ENCODE measurements around the gene QKI. TPM values are rescaled to one million over a fixed set of nuclear protein-coding genes. Genes with fewer than 3 reads are reported as not detected.

The QKI gene
- total RNA-seq, 1 experiment from 2014 or later: 64.3 TPM

DNA sequence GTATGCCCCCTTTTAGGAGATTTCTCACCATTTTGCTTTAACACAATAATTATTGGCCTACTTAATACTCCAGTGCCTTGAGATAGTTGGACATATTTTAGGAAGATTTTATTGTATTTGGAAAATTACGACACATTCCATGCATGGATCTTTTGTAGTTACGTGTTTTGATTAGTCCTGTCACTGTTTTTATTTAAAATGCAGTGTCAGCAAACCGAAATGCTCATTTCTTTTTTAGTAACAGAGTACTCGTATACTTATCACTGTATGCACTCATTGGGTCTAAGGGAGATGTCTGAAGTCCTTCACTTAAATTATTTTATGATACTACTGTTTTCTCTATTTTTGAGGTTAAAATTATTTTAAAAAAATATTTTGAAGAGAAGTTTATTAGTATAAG is 153.8 kb downstream of the QKI start:
- POLR2A ChIA-PET (ENCODE audit: unreplicated experiment): no interaction called here
- H3K27me3 ChIP-seq (ENCODE audit: low read length): no peaks in the 10 kb centered on the region
- H3K27ac ChIP-seq (ENCODE audit: low read length): no peak overlapping the region
- BruUV-seq (replicated peaks): no TSS peak
- intact Hi-C loops (cut with micrococcal nuclease): no loop called here
- DNase-seq: no peak
- CTCF ChIA-PET: no interaction called here
- H3K79me2 ChIP-seq (ENCODE audit: low read length): no peaks in the 10 kb centered on the region
- H3K36me3 ChIP-seq (ENCODE audit: low read depth, low read length): peaks cover 14% of the 10 kb centered on the region
- ATAC-seq: no peak
- TF ChIP-seq EZH2phosphoT487 (IDR thresholded peaks at IDR 0.05; ENCODE audit: borderline replicate concordance, low read length): no peak
- no peak for TF ChIP-seq CTCF (conservative IDR thresholded peaks at IDR 0.05; ENCODE audit: low read depth, low read length)
- TF ChIP-seq EZH2 (IDR thresholded peaks at IDR 0.05; ENCODE audit: low read length, unreplicated experiment): no peak
- H4K20me1 ChIP-seq (ENCODE audit: low read length): no peaks in the 10 kb centered on the region
- no peaks in the 10 kb centered on the region for H3F3A ChIP-seq (ENCODE audit: low read length, unreplicated experiment)
- H3K9ac ChIP-seq (ENCODE audit: low read length): no peak overlapping the region
- no peaks in the 10 kb centered on the region for H3K9me3 ChIP-seq (ENCODE audit: low read length)
- H2AFZ ChIP-seq (ENCODE audit: low read length): no peak overlapping the region
- H3K9me2 ChIP-seq (replicated peaks; ENCODE audit: low read length): no peaks in the 10 kb centered on the region
- no peak overlapping the region for H3K4me3 ChIP-seq (ENCODE audit: low read length)
- H3K4me1 ChIP-seq (ENCODE audit: insufficient read depth, low read length): no peaks in the 10 kb centered on the region
- no peak overlapping the region for H3K4me2 ChIP-seq (ENCODE audit: low read length)

DNA sequence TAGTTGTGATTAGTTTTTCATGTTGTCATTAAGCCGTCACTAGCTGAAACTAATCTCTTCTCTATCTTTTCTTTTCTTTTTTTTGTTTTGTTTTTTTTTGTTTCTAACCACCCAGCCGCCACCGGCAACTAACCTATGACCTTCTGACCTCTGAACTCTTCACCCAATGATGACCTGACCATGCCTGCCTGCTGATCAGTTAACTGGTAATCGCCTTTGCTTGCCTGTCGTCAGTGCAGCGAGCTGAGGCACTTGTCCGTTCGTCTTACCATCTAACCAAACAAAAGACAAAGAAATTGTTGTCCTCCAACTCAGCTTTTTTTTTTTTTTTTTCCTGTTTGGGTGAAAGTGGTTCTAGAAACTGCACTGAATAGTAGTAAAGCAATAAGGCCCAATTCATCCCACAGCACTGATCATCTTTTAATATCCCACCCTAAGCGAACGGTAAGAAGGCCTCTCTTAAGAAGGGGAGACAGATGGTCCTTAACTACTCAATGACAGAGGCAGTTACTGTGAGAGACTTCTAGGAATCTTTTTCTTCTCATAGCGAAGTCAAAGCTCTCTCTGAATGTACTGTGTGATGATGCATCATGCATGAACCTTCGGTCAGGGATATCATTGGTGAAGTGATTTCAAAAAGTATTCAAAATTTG is 156.2 kb downstream of the QKI start:
- ATAC-seq (no peak), DNase-seq (no peak)
- Histone ChIP-seq H3K4me1 (ENCODE audit: insufficient read depth, low read length) (no peaks in the 10 kb centered on the region), H3K36me3 (ENCODE audit: low read depth, low read length) (peaks cover 14% of the 10 kb centered on the region), H3K4me2 (ENCODE audit: low read length) (no peak overlapping the region), H3K79me2 (ENCODE audit: low read length) (no peaks in the 10 kb centered on the region), H3K27ac (ENCODE audit: low read length) (no peak overlapping the region), H4K20me1 (ENCODE audit: low read length) (no peaks in the 10 kb centered on the region), H3K9me3 (ENCODE audit: low read length) (no peaks in the 10 kb centered on the region), H3K9me2 (replicated peaks; ENCODE audit: low read length) (no peaks in the 10 kb centered on the region), H3K9ac (ENCODE audit: low read length) (no peak overlapping the region), H3F3A (ENCODE audit: low read length, unreplicated experiment) (no peaks in the 10 kb centered on the region), H2AFZ (ENCODE audit: low read length) (no peak overlapping the region), H3K27me3 (ENCODE audit: low read length) (no peaks in the 10 kb centered on the region), H3K4me3 (ENCODE audit: low read length) (no peak overlapping the region)
- ChIA-PET POLR2A (ENCODE audit: unreplicated experiment) (interaction anchor here (0.5 kb wide), 1 partner anchor 990 kb away, joined by 5 read pairs; no protein-coding TSS in a partner anchor), CTCF (interaction anchor here (0.5 kb wide), 1 partner anchor 1632 kb away, joined by 4 read pairs; no protein-coding TSS in a partner anchor)
- BruUV-seq (replicated peaks): no TSS peak
- TF ChIP-seq CTCF (conservative IDR thresholded peaks at IDR 0.05; ENCODE audit: low read depth, low read length) (no peak), EZH2 (IDR thresholded peaks at IDR 0.05; ENCODE audit: low read length, unreplicated experiment) (no peak), EZH2phosphoT487 (IDR thresholded peaks at IDR 0.05; ENCODE audit: borderline replicate concordance, low read length) (no peak)
- intact Hi-C loops (cut with micrococcal nuclease): no loop called here

- TF ChIP-seq EZH2 (IDR thresholded peaks at IDR 0.05; ENCODE audit: low read length, unreplicated experiment) (no peak), CTCF (conservative IDR thresholded peaks at IDR 0.05; ENCODE audit: low read depth, low read length) (no peak), EZH2phosphoT487 (IDR thresholded peaks at IDR 0.05; ENCODE audit: borderline replicate concordance, low read length) (no peak)
- H3F3A ChIP-seq (ENCODE audit: low read length, unreplicated experiment): no peaks in the 10 kb centered on the region
- ATAC-seq: no peak
- no peaks in the 10 kb centered on the region for H3K9me3 ChIP-seq (ENCODE audit: low read length)
- H3K4me3 ChIP-seq (ENCODE audit: low read length): no peak overlapping the region
- intact Hi-C loops (cut with micrococcal nuclease): no loop called here
- H2AFZ ChIP-seq (ENCODE audit: low read length): no peak overlapping the region
- peaks cover 7% of the 10 kb centered on the region for H3K36me3 ChIP-seq (ENCODE audit: low read depth, low read length)
- H3K9ac ChIP-seq (ENCODE audit: low read length): no peak overlapping the region
- H4K20me1 ChIP-seq (ENCODE audit: low read length): no peaks in the 10 kb centered on the region
- H3K9me2 ChIP-seq (replicated peaks; ENCODE audit: low read length): no peaks in the 10 kb centered on the region
- no peak overlapping the region for H3K27ac ChIP-seq (ENCODE audit: low read length)
- H3K4me2 ChIP-seq (ENCODE audit: low read length): no peak overlapping the region
- BruUV-seq (replicated peaks): no TSS peak
- no peaks in the 10 kb centered on the region for H3K4me1 ChIP-seq (ENCODE audit: insufficient read depth, low read length)
- no peaks in the 10 kb centered on the region for H3K79me2 ChIP-seq (ENCODE audit: low read length)
- CTCF ChIA-PET: no interaction called here
- POLR2A ChIA-PET (ENCODE audit: unreplicated experiment): no interaction called here
- no peaks in the 10 kb centered on the region for H3K27me3 ChIP-seq (ENCODE audit: low read length)
- no peak for DNase-seq
These were observed 157.2 kb downstream of the QKI start for GRCh38 chr6:163571730-163572129.

Data from PC-3 (cell line).